Measurements from ENCODE around the gene RMND5A. TPM values are rescaled to one million over a fixed set of nuclear protein-coding genes. Genes with fewer than 3 reads are reported as not detected.
"Not testable (repeated sequence)": the region's sequence is repeated elsewhere in the genome, so short reads cannot be mapped to it uniquely, and the experiment has no call there.

The RMND5A gene
- total RNA-seq, 2 donors from 2014 or later = 50.0 to 61.9 TPM

DNA sequence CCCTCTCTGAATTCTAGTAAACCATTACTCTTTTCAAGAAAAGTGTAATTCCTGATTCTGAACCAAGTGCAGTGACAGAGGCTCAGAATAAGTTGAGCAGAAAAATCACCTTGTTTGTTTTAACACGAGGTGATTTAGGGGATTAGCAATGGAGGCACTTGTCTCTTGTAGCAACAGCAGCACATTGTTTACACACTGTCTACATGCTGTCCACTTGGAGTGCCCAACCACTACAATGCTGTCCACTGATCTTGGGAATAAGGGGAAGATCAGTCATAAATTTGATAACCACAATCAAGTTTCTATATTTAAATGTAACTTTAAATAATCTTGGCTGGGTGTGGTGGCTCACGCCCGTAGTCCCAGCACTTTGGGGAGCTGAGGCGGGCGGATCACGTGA is 13.9 kb upstream of the RMND5A start:
- intact Hi-C loops (cut with DNase I) = no loop called here
- DNase-seq (no peak), ATAC-seq (peak; percentile 38 to 40)

DNA sequence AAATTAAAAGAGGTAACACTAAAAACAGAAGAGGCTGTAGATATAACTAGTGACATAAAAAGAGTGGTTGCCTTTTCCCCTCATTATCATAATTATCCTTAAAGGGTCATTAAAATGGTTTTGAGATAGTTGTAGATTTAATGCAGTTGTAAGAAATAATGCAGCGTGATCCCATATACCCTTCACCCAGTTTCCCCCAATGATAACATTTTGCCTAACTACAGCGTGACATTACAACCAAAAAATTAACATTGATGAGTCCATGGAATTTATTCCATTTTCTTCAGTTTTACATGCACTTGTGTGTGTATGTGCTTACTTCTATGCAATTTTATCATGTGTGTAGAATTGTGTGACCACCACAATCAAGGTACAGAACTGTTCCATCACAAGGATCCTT is 13.2 kb upstream of the RMND5A start:
- ATAC-seq = no peak
- no peak for DNase-seq
- intact Hi-C loops (cut with DNase I) = no loop called here

DNA sequence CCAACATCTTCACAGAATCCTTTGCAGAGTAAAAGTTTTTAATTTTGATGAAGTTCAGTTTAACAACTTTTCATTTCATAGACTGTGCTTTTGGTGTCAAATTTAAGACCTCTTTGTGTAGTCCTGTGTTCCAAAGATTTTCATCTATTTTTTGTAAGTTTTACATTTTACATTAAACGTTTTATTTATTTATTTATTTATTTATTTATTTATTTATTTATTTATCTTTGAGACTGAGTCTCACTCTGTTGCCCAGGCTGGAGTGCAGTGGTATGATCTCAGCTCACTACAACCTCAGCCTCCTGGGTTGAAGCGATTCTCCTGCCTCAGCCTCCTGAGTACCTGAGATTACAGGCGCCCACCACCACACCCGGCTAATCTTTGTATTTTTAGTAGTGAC is 12.0 kb upstream of the RMND5A start:
- DNase-seq; ATAC-seq; intact Hi-C loops (cut with DNase I): not testable (repeated sequence)

DNA sequence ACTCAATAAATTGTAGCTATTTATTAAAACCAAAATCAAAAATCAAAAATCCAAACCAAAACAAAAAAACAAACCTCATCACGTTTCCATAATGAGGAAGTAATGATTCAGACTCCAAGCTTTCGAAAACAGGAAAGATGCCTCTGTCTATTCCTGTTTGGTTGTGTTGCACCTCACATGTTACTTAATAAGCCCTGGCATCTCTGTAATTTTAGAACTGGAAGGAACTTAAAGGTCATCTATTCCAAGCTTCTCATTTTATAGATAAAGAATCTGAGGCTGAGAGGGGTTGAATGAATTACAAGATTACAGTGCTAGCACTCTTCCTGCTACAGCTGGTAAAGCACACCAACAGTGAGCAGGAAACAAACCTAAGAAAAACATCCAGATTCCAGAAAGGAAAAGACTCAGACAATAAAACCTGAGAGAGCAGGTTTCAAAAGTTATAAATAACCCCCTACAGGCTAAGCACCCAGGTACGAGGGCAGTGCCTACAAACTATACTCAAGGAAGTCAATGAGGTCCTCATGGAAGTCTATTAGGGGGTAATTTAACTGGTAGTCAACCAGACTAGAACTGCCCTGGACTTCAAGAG is 5.4 kb upstream of the RMND5A start:
- peak in 1 of 2 donors; percentile 18 for ATAC-seq
- DNase-seq; intact Hi-C loops (cut with DNase I): not testable (repeated sequence)

DNA sequence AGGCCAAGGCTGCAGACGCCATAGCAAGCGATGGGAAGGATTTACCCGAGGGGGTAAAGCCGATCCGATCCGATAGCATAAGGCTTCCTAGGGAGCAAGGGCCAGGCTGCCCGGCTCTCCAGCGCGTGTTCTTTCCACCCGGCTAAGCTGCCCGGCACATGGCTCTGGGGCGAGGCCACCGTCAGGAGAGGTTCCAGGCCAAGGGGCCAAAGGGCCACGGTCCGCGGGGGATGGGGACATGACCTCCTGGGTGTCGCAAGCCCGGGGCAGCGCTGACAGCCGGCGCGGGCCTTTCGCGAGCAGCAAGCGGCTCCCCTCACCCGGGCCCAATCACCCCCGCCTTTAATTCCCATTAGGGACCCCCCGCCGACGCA is 841 bp upstream of the RMND5A start:
- DNase-seq; intact Hi-C loops (cut with DNase I): not testable (repeated sequence)
- peak; percentile 36 to 57 for ATAC-seq

DNA sequence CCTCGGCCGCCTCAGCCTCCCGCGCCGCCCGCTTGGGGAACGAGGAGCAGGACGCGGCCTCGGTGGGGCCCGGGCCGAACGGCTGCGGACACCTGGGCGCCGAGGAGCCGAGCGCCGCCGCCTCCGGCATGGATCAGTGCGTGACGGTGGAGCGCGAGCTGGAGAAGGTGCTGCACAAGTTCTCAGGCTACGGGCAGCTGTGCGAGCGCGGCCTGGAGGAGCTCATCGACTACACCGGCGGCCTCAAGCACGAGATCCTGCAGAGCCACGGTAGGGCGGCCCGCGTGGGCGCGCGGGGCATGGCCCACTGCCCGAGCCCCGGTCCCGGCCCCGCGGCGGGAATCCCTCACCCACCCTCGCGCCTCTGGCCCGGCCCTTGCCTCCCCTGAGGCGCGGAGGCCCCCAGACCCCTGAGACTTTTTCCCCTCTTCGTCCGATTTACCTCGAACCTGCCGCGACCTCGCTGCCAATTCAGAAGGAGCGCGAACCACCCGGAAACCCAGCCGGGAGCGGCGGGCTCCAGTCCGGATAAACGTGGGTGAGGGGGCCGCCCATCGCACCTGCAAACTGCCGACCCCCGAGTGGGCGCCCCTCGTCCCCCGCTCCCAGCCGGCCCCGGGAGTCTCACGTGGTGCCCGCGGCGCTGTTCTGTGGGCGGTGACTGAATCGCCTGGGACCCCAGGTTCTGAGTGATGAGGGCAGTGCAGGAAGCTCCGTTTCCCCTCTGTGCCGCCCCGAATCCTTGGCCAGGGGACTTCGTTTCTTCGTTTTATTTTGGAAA is 639 bp downstream of the RMND5A start:
- DNase-seq (peak; percentile 54), ATAC-seq (peak; percentile 10 to 13)
- intact Hi-C loops (cut with DNase I) = not testable (repeated sequence)

- intact Hi-C loops (cut with DNase I) = not testable (repeated sequence)
Measured at GRCh38 chr2:86725706-86726105, 5.6 kb downstream of the RMND5A start.

DNA sequence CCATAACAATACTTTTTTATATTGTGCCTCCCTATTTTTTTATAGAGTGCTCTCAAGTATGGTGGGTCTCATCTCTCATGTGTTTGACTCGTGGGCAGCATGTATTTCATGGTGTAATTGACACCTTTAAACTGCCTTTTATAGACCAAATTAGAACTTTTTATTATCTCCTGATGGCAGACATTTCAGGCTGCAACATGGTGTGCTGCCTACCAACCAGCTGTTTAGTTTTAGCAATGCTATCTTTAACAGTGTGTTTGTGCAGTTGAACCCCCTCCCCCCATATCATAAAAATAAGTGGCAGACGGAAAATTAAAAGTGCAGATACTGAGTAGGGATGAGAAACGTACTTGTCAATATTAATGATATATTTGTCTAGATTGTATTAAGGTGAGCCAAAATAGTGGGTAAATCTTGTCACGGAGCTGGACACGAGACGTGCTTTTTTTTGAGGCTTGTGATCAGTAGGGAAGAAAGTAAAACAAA is 12.0 kb downstream of the RMND5A start:
- intact Hi-C loops (cut with DNase I); DNase-seq; ATAC-seq: not testable (repeated sequence)

More at GRCh38 chr2:86725706-86726105, 5.6 kb downstream of the RMND5A start:
- not testable (repeated sequence) for ATAC-seq, DNase-seq

DNA sequence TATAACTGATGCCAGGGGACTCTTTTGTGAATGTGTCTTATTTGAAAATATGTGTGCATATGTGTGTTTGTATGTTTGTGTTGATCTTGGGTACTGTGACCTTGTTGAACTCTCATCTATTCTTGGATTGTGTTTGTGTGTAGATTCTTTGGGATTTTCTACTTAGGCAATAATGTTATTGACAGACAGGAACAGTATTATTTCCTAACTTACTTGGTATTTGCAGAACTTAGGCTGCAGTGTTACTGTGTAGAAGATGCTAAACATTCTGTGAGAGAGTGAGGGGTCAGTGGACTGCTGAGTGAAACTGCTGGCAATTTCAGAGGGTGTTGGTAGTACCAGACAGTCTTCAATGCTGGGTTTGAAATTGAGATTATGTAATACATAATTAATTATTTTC is 12.7 kb downstream of the RMND5A start:
- ATAC-seq; intact Hi-C loops (cut with DNase I); DNase-seq: not testable (repeated sequence)

DNA sequence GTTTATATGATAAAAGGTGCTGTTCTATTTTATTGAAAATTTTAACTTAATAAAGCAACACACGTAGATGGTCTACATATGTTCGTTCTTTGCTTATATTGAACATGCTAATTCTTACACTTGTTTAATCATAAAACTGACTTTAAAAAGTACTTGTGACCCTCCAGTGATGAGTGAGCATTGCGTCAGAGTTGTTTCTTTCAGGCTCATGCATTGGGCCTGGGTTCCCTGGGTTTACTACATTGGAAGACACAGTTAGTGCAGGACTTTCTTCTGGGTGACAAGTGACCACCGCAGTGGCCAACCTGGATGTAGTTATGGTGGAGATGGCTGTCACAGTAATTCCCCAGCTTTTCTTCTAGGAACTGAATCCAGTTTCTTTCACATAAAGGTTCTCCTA is 13.4 kb downstream of the RMND5A start:
- DNase-seq; intact Hi-C loops (cut with DNase I); ATAC-seq: not testable (repeated sequence)

- intact Hi-C loops (cut with DNase I); ATAC-seq; DNase-seq: not testable (repeated sequence)
Measured at GRCh38 chr2:86734896-86735295, 14.8 kb downstream of the RMND5A start.

DNA sequence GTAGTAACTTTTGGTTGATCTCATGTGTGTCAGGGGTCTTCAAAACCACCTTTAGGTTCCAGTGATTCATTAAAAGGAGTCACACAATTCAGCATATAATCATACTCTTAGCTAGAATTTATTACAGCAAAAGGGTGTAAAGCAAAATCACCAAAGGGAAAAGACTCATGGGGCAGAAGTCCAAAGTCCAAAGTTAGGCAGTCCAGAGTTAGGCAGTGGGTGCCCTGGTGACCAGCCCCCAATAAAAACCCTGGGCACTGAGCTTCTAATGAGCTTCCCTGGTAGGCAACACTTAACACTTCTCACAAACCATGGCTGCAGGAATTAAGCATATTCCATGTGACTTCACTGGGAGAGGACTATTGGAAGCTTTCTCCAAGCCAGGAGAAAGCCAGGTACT is 19.4 kb downstream of the RMND5A start:
- intact Hi-C loops (cut with DNase I); ATAC-seq; DNase-seq: not testable (repeated sequence)

- ATAC-seq; intact Hi-C loops (cut with DNase I); DNase-seq: not testable (repeated sequence)
Measured at GRCh38 chr2:86739889-86740288, 19.8 kb downstream of the RMND5A start.

DNA sequence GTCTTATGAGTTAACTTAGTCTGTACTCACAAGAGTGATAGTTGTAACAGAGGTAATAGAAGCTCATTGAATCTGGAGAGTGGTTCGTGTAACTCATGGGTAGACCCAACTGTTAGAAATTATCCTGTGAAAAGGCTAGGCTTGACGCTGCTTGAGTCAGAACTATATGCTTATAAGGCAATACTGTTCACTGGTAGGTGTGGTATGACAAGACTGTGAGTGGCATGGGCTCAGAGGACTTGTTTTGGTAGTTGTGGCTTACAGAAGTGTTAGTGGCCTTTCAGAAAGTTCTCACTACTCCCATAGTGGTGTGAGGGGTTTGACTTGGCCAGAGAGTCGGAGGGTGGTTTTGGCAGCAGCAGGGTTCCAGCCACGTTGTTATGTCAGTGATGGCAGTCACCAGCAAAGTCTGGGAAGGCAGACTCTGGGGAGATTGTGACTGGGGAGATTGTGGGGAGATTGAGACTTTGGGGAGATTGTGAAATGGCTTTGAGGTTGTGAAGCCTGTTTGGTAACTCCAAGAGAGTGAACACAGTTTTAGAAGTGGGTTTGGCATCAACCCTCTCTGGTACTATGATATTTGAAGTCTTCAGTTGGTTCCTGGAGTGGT is 21.9 kb downstream of the RMND5A start:
- ATAC-seq; DNase-seq; intact Hi-C loops (cut with DNase I): not testable (repeated sequence)

- intact Hi-C loops (cut with DNase I) = no loop called here
- DNase-seq = no peak
- ATAC-seq = no peak
Measured at GRCh38 chr2:86744152-86744551, 24.1 kb downstream of the RMND5A start.

- DNase-seq (no peak), ATAC-seq (no peak)
- intact Hi-C loops (cut with DNase I) = no loop called here
Measured at GRCh38 chr2:86746939-86747338, 26.8 kb downstream of the RMND5A start.

- ATAC-seq = peak; percentile 34 to 89
- DNase-seq = no peak
- intact Hi-C loops (cut with DNase I) = no loop called here
Measured at GRCh38 chr2:86747711-86748639, 27.9 kb downstream of the RMND5A start.

GRCh38 chr2:86750240-86750839 is 30.2 kb downstream of the RMND5A start:
- DNase-seq = no peak
- intact Hi-C loops (cut with DNase I) = no loop called here
- ATAC-seq = no peak
